Osteocyte (in vitro differentiated cells): Measurements from ENCODE around the gene ASTE1. TPM values are rescaled to one million over a fixed set of nuclear protein-coding genes. Genes with fewer than 3 reads are reported as not detected.

ENCODE experiments used
- DNase-seq: peaks from one replicate; pipeline ENCODE4 v3.0.0; 2021; ENCODE audit warnings: mixed read lengths; ENCODE audit not compliant: unreplicated experiment; ENCODE audit errors: extremely low spot score
- H3K27ac Mint-ChIP-seq: one replicate; pipeline ENCODE4 v1.8.0; 2021; ENCODE audit warnings: mild to moderate bottlenecking, mixed read lengths; ENCODE audit not compliant: unreplicated experiment
- H3K27me3 Mint-ChIP-seq: one replicate; pipeline ENCODE4 v1.8.0; 2021; ENCODE audit warnings: mixed read lengths; ENCODE audit not compliant: unreplicated experiment
- H3K36me3 Mint-ChIP-seq: one replicate; pipeline ENCODE4 v1.8.0; 2021; ENCODE audit warnings: mixed read lengths; ENCODE audit not compliant: unreplicated experiment
- H3K4me1 Mint-ChIP-seq: one replicate; pipeline ENCODE4 v1.8.0; 2021; ENCODE audit warnings: mixed read lengths; ENCODE audit not compliant: unreplicated experiment
- H3K4me3 Mint-ChIP-seq: one replicate; pipeline ENCODE4 v1.8.0; 2021; ENCODE audit warnings: mild to moderate bottlenecking, moderate library complexity, mixed read lengths; ENCODE audit not compliant: unreplicated experiment
- H3K9me3 Mint-ChIP-seq: one replicate; pipeline ENCODE4 v1.8.0; 2021; ENCODE audit warnings: mixed read lengths; ENCODE audit not compliant: unreplicated experiment
- total RNA-seq: library from RNA; stranded (reverse); gene quantifications from 2 replicates; pipeline ENCODE4 v1.2.1, GENCODE V29; 2021
- TF ChIP-seq, protein P1 (sequence below): fragments of 200-600 bp; sonication (generic); IDR thresholded peaks from 2 replicates; pipeline ENCODE4 v1.5.0; 2021; ENCODE audit warnings: antibody characterized with exemption, mild to moderate bottlenecking, moderate library complexity

The ASTE1 gene
- total RNA-seq, 1 donor from 2014 or later = 6.6 TPM

DNA sequence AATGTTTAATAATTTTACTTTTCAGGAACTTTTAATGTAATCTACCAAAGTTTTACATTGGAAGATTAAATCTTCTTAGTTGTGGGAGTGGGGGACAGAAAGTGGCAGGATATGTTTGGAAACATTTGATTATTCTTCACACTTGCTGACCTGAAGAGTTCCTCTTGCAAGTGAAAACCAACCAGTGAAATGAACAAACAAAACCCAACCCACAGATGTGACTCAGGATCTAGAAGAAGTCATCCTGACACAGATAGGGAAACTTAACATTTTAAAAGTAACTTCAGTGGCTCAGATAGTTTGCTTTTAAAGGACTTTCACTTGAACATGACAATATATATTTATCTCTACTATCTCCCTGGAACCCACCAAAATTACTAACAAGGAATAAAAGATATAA lies 55.4 kb downstream of the ASTE1 start:
- H3K9me3 Mint-ChIP-seq = no peaks in the 10 kb centered on the region
- peaks cover 50% of the 10 kb centered on the region for H3K36me3 Mint-ChIP-seq
- no peak for DNase-seq
- H3K4me3 Mint-ChIP-seq = no peak overlapping the region
- H3K27ac Mint-ChIP-seq = no peak overlapping the region
- no peaks in the 10 kb centered on the region for H3K27me3 Mint-ChIP-seq
- TF ChIP-seq, protein P1, sequence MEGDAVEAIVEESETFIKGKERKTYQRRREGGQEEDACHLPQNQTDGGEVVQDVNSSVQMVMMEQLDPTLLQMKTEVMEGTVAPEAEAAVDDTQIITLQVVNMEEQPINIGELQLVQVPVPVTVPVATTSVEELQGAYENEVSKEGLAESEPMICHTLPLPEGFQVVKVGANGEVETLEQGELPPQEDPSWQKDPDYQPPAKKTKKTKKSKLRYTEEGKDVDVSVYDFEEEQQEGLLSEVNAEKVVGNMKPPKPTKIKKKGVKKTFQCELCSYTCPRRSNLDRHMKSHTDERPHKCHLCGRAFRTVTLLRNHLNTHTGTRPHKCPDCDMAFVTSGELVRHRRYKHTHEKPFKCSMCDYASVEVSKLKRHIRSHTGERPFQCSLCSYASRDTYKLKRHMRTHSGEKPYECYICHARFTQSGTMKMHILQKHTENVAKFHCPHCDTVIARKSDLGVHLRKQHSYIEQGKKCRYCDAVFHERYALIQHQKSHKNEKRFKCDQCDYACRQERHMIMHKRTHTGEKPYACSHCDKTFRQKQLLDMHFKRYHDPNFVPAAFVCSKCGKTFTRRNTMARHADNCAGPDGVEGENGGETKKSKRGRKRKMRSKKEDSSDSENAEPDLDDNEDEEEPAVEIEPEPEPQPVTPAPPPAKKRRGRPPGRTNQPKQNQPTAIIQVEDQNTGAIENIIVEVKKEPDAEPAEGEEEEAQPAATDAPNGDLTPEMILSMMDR = no peak
- no peaks in the 10 kb centered on the region for H3K4me1 Mint-ChIP-seq

DNA sequence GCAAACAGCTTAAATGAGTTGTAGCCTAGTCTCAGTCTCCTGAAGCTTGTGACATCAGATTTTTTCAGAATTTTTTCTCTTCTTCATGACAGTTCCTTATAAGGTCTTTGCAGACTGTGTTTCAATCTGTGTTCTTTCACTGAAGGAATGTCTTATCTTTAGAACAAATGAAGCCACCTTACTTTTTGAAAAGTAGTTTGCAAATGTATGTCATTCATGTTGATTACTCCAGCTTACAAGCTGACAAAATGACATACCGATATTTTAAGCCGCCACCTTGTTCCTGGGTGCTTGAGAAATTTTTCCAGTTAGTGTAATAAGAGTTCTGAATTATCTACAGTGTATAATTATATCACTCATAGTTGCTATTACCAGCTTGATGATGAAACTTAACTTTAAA lies 57.0 kb downstream of the ASTE1 start:
- no peaks in the 10 kb centered on the region for H3K9me3 Mint-ChIP-seq
- H3K27me3 Mint-ChIP-seq = no peaks in the 10 kb centered on the region
- no peak for DNase-seq
- TF ChIP-seq, protein P1 = no peak
- H3K4me1 Mint-ChIP-seq = no peaks in the 10 kb centered on the region
- peaks cover 52% of the 10 kb centered on the region for H3K36me3 Mint-ChIP-seq
- H3K4me3 Mint-ChIP-seq = no peak overlapping the region
- no peak overlapping the region for H3K27ac Mint-ChIP-seq

DNA sequence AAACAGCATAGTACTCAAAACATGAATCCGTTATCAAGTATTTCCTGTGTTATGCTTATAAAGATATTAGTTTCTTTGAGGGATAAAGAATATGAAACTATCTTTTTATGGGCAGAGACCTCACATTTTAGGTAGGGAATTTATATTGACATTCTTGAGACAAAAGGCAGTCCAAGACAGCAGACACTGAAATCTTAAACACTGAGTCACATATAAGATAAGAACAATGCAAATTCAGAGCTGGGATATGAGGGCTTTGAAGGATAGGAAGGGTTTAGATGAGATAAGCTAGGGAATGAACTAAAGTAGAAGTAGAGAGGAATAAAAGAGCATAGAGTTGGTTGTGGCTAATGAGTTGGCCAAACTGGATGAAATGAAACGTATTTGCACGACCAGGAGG lies 58.4 kb downstream of the ASTE1 start:
- peaks cover 50% of the 10 kb centered on the region for H3K36me3 Mint-ChIP-seq
- H3K9me3 Mint-ChIP-seq = no peaks in the 10 kb centered on the region
- no peaks in the 10 kb centered on the region for H3K4me1 Mint-ChIP-seq
- H3K27ac Mint-ChIP-seq = no peak overlapping the region
- DNase-seq = no peak
- TF ChIP-seq, protein P1 = no peak
- H3K27me3 Mint-ChIP-seq = no peaks in the 10 kb centered on the region
- no peak overlapping the region for H3K4me3 Mint-ChIP-seq

DNA sequence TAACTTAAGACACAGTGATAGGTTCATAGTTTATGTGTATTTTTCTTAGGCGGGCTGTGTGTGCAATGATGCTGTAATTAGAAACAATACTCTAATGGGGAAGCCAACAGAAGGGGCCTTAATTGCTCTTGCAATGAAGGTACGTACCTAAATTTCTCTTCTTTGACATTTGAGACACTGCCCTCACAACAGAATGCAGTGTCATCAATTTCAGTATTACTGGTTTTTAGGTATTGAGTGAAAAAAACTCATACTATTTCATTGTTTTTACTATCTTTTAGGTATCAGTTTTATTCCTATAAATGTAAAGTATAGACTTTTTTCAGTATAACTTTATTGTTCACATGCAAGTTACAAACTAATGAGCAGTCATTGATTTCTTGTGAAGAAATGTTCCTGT lies 59.3 kb downstream of the ASTE1 start:
- no peaks in the 10 kb centered on the region for H3K9me3 Mint-ChIP-seq
- DNase-seq = no peak
- H3K4me3 Mint-ChIP-seq = no peak overlapping the region
- TF ChIP-seq, protein P1 = no peak
- no peaks in the 10 kb centered on the region for H3K27me3 Mint-ChIP-seq
- H3K36me3 Mint-ChIP-seq = peaks cover 48% of the 10 kb centered on the region
- no peaks in the 10 kb centered on the region for H3K4me1 Mint-ChIP-seq
- no peak overlapping the region for H3K27ac Mint-ChIP-seq

DNA sequence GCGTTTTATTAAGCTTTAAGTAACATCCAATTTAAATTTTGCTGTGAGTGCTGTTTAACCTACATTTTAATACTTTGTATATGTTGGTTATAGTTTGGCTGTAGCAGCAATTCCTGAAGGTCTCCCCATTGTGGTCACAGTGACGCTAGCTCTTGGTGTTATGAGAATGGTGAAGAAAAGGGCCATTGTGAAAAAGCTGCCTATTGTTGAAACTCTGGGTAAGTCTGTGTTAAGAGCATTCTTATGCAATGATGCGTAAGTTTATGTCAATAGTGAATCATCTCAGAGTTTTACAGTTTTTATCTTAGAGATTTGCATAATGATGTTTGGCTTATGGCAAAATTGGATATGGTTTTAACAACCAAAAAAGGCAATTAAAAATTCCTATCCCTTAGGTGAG lies 62.7 kb downstream of the ASTE1 start:
- Mint-ChIP-seq H3K27me3 (no peaks in the 10 kb centered on the region), H3K27ac (no peak overlapping the region), H3K4me3 (no peak overlapping the region), H3K4me1 (no peaks in the 10 kb centered on the region), H3K36me3 (peaks cover 57% of the 10 kb centered on the region), H3K9me3 (no peaks in the 10 kb centered on the region)
- TF ChIP-seq, protein P1 = no peak
- DNase-seq = no peak

Other genes with a start within 250 kb of the ASTE1 start
- gene ATP2C1, start 132.7 kb downstream of the ASTE1 start, total RNA-seq = 68.3 and 69.2 TPM in 2 replicates
- 5.1 and 6.2 TPM in 2 replicates for gene NEK11, start 52 bp upstream of the ASTE1 start, total RNA-seq